ENCODE measurements around the gene KCTD3. TPM values are rescaled to one million over a fixed set of nuclear protein-coding genes. Genes with fewer than 3 reads are reported as not detected.

The KCTD3 gene
- total RNA-seq, 1 experiment from 2014 or later: 27.1 TPM

DNA sequence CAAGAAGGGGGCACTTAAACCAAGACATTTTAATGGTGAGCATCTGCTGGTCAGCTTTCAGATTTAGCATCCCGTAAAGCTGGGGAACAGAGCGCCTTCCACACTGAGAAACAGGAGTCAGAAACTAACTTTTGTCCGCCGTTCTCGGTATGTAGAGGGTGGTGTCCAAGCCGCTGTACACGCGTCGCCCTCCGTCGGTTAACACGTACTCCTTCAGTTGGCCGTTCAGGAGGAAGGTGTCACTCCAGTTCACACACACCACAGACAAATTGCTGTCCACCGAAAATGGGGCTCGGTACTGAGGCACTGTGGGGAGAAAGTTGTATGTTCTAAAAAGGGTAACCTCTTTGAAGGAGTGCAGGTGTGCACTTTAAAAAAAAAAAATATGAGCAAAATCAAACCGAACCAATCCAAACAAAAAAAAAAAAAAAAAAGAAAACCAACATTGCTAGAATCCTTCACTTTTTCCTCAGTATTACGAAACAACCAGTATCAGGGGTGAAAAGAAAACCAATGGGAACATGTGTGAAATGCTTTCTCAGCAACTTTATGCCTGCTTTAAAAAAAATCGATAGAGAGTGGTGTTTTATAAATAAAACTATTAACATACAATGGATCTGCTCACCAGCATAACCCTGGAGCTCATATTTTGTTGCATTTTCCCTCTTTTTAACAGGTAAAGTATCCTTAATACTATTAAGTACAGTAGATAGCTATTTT lies 73.5 kb downstream of the KCTD3 start:
- no peak for DNase-seq (ENCODE audit: low read depth)
- in situ Hi-C loops (cut with HindIII; ENCODE audit: low pct_unique_long_range_greater_than_20kb, low sequenced_read_pairs): no loop called here

DNA sequence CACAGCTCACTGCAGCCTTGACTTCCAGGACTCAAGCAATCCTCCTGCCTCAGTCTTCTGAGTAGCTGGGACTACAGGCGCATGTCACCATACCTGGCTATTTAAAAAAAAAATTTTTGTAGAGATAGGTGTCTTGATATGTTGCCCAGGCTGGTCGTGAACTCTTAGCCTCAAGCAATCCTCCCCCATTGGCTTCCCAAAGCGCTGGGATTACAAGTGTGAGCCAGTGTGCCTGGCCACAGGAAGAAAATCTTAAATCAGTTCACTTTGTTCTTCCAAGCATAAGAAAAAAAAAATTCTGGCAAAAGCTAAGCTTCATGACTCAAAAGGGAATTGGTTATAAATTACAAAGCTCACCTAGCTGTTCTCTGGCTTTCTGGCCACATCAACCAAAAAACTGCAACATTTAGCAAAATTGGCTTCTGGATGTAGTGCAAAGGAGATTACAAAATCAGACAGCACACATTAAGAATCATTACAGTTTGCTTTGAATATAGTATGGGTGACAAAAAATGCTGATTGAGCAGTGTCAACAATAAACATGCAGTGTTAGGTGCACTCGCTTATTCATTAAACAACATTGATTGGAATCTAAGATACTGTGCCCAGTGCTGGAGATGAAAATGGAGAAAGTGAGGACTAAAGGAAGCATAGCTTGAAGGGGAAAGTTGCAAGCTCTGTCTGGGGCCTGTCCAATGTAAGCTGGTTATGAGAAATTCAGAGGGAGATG lies 76.7 kb downstream of the KCTD3 start:
- no peak for DNase-seq (ENCODE audit: low read depth)
- in situ Hi-C loops (cut with HindIII; ENCODE audit: low pct_unique_long_range_greater_than_20kb, low sequenced_read_pairs): no loop called here

DNA sequence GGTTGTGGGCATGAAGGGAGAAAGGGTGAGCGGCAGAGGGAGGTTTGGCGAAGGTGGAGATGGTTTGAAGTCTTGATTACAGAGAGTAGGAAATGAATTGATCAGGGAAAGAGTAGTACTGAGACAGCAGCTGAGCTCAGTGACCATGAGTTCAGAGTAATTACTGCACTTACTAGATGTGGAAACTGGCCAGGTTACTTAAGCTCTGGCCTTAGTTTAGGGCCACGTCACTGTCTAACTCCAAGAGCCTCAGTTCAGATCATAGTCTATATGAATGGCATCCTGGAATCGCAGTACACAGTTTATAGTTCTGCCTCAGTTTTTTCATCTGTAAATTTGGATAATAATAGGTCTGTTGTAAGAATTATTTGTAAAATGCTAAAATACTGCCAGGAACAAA lies 78.1 kb downstream of the KCTD3 start:
- DNase-seq (ENCODE audit: low read depth): no peak
- in situ Hi-C loops (cut with HindIII; ENCODE audit: low pct_unique_long_range_greater_than_20kb, low sequenced_read_pairs): no loop called here

DNA sequence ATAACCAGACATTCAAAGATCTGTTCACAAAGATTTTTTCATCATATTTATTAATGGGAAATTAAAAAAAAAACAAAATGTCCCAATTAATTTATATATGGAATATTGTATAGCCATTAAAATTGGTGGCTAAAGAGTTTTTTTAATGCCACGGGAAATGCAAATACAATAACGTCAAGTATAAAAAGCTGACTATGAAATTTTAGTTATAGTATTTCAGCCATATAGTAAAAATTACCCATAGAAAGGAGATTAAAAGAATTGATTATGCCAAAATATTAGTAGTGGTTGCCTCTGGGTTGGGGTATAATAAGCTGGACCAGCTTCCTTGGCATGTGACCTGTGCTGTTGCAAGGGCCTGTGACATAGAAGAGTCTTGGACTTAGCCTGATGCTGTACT lies 78.8 kb downstream of the KCTD3 start:
- in situ Hi-C loops (cut with HindIII; ENCODE audit: low pct_unique_long_range_greater_than_20kb, low sequenced_read_pairs): no loop called here

DNA sequence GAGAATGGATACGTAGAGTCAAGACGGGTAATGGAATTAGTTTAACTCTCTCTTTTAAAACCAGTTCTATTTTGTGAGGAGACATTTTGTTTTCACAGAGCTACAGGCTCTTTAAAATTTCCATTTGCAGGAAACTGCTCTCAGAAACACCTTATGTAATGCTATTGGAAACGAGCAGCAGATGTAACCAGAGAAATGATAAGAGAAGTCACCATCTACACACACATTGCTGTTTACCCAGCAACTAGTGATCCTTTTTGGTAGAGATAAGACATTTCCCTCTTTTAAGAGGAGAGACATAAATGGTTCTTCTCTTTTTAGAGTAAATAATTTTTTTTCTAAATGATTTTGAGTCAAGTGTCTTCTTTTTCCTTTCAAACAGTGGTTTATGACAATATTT lies 80.6 kb downstream of the KCTD3 start:
- in situ Hi-C loops (cut with HindIII; ENCODE audit: low pct_unique_long_range_greater_than_20kb, low sequenced_read_pairs): no loop called here
- DNase-seq (ENCODE audit: low read depth): no peak

More for the DNA sequence above, 78.8 kb downstream of the KCTD3 start:
- DNase-seq (ENCODE audit: low read depth): no peak

DNA sequence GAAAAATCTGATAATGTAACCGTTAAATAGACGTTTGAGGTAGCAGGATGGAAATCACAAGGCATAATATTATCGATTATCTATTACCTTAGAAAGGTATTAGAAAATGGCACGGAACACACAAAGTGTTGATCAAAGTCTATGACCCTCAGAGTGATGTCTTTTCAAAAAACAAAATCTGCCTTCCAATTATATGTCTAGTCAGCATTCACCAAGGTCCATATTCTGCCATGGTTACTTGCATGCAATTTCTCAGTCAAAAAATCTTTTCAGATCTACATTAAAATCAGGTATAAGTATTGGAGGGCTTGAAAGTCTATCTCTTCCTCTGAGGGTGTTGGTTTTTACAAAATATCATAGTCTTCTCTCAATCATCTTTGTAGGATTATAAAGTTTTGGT lies 81.9 kb downstream of the KCTD3 start:
- no peak for DNase-seq (ENCODE audit: low read depth)
- in situ Hi-C loops (cut with HindIII; ENCODE audit: low pct_unique_long_range_greater_than_20kb, low sequenced_read_pairs): no loop called here

DNA sequence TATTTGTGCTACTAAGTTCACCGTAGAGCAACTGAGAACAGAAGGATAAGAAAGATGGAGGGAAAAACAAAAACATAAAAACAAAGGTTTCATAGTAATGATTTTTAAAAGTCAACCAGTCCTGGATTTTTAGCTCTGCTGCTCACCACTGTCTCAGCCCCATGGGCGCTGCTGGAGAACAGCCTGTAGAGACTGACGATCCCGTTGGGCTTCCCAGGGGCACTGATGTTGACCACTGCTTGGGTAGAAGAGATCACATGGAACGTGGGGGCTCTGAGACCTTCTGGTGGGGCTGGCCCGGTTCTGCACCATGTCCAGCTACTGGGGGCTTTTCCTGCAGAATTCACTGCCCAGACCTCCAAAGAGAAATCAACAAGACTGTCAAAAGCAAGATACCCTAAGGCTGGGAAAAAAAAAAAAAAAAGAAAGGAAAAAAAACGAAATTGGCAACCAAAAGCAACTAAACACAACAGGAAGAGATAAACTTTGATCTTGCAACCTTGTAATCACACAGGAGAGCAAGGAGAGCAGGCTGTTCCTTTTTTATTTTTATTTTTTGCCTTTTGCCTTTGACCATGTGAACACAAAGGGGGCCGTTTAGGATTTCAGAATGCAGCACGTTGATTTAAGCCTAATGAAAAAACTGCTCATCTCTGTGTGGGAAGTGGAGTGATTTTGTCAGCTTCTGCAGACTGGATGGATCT lies 83.5 kb downstream of the KCTD3 start:
- in situ Hi-C loops (cut with HindIII; ENCODE audit: low pct_unique_long_range_greater_than_20kb, low sequenced_read_pairs): no loop called here
- DNase-seq (ENCODE audit: low read depth): no peak

DNA sequence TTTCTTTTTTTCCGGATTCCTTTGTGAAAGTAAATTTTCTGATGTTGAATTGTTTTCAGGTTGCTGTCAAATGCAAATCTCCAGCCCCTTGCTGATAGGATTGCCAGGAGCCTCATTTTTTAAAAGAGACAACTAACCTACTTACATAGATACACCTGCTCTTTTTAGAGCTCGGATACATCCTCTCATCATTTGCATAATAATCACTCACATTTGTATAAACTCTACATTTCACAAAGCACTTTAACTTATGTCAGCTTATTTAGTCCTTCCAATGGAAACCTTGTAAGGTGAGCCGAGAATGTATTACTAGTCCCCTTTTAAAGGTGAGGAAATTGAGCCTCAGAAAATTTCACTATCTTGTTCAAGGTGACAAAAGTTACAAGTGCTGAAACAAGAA lies 84.8 kb downstream of the KCTD3 start:
- DNase-seq (ENCODE audit: low read depth): no peak
- in situ Hi-C loops (cut with HindIII; ENCODE audit: low pct_unique_long_range_greater_than_20kb, low sequenced_read_pairs): no loop called here

DNA sequence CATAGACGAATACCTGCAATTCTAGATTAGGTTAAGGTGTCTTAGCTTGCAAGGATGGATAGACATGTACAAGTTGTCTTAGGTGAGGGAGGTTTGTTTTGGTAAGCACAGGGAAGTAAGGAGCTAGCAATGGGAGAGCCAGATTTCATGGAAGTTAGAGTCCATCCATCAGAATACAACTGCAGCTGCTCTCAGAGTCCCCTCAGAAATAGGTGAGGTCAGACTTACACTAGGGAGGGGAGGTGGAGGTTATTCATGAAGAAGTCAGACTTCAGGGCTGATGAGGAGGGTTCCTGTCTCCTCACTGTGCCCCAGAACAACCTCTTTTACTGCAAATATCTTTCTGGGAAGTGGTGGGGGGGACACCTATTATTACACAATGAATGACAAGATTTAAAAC lies 85.3 kb downstream of the KCTD3 start:
- no peak for DNase-seq (ENCODE audit: low read depth)
- in situ Hi-C loops (cut with HindIII; ENCODE audit: low pct_unique_long_range_greater_than_20kb, low sequenced_read_pairs): no loop called here

DNA sequence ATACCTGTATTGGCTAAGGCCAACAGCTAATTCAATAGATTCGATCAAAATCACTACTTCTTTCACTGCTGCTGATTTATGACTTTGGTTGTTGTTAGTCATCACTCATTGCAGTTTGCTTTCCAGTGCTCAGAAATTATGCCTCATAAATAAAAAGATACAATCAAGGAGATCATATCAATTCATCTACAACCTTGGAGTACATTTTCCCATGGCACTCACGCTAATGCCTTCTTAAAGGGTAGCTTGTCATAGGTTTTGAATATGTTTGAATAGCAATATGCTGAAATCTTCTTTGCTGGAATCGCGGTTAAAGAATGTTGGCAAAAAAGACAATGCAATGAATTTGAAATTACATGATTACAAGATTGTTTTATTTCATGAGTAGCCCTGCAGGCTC lies 89.9 kb downstream of the KCTD3 start:
- no peak for DNase-seq (ENCODE audit: low read depth)
- in situ Hi-C loops (cut with HindIII; ENCODE audit: low pct_unique_long_range_greater_than_20kb, low sequenced_read_pairs): no loop called here

DNA sequence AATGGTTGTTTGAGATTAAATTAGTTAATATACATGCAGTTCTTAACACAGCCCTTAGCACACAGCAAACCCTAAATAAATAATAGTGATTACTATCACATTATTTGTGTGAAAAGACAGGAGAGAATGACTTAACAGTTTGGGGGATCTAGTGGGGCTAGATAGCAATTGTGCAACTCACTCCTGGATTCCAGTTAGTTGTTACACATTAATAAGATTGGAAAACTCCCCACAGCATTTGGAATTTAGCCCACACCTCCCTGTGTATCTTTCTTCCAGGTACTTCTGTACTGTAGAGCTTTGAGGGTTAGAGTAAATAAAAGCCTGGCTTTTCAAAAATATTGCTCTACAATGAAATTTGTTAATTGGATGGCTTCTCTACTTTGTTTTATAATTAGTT lies 93.2 kb downstream of the KCTD3 start:
- in situ Hi-C loops (cut with HindIII; ENCODE audit: low pct_unique_long_range_greater_than_20kb, low sequenced_read_pairs): no loop called here
- no peak for DNase-seq (ENCODE audit: low read depth)

DNA sequence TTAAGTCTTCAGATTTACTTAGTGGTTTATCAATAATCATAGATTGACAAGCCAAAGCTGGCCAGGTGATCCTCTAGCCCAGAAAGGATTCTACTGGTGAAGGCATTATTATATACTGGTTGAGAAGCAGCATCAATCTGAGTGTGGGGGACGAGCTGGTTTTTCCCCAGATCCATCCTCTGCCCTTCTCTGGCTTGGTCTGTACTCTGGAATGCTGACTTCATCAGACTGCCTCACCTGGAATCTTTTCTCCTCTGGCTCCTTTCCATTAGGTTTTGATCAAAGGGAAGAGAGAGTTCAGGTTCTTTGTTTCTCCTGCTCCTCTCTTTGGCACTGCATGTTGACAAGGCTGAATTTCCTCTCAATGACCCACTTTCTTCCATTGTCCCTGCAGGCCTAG lies 93.9 kb downstream of the KCTD3 start:
- no peak for DNase-seq (ENCODE audit: low read depth)

DNA sequence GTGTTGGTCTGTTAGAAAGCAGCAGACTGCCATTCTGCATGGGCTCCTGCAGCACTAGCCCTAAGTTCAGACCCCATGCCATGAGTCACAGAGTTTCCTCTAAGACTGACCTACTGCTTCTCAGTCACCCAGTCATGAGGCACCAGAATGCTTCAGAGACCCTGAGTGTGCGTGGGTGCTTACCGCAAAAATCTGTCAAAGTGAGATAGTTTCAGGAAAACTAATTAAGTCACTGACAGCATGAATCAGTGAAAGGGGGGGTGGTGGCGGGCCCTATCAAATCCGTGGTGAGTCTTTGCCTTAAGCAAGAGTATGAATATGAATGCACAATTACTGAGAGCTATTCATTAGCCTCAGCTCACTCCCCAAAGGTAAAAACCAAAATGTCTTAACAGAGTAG lies 98.1 kb downstream of the KCTD3 start:
- DNase-seq (ENCODE audit: low read depth): no peak
- in situ Hi-C loops (cut with HindIII; ENCODE audit: low pct_unique_long_range_greater_than_20kb, low sequenced_read_pairs): no loop called here

More for the DNA sequence above, 93.9 kb downstream of the KCTD3 start:
- in situ Hi-C loops (cut with HindIII; ENCODE audit: low pct_unique_long_range_greater_than_20kb, low sequenced_read_pairs): no loop called here

DNA sequence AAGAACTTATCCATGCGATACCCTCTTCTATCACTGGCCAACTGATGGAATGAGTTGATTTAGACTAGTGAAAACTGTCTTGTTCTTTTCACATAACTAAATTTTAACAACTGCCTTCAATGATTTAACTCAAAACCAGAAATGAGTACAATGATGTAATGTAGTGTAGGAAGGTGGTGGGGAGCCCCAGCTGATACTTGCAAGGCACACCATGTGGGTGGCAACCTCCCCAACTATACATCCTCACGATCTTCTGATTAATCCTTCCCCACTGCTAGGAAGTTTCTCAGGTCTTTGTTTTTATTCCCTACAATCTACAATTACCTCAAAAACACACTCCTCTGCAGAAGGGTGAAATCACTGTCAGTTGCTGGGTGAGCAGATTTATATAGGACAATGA lies 100.7 kb downstream of the KCTD3 start:
- no peak for DNase-seq (ENCODE audit: low read depth)
- in situ Hi-C loops (cut with HindIII; ENCODE audit: low pct_unique_long_range_greater_than_20kb, low sequenced_read_pairs): no loop called here

DNA sequence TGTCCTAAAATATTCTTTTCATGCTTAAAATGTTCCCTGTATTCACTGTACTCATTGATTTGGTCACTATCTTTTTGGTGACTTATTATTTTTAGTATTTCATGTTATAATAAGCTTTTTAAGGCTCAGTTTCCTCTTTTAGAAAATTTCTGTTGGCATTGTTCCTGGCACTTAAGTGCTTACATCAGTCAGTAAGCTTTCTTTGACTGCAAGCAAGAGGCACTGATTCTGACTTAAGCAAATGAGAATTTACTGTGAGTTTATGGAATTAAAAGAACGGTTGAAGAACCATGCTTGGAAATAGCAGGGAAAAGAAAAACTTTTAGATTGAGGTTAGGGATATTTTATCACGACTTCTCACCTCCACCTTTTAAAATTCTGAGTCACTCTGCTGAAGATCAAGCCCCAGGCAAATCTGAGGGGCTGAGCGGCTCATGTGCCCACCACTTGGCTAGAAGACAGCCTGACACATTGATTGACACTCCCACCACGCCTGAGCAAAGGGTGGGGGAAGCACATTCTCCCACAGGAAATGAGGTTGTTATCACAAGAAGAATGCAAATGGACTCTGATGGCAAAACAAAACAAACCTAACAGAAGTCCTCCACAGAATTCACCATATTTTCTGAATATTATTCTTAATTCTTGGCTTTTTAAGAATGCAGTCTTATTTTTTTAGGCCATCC lies 102.8 kb downstream of the KCTD3 start:
- DNase-seq (ENCODE audit: low read depth): no peak
- in situ Hi-C loops (cut with HindIII; ENCODE audit: low pct_unique_long_range_greater_than_20kb, low sequenced_read_pairs): no loop called here
